Endothelial cell of umbilical vein (primary cell): ENCODE measurements around the gene EIF3A.

Experiments used
- CTCF ChIP-seq, 2 donors: IDR thresholded peaks; 1 replicate in 1 of 2; 2 replicates in 1 of 2; pipeline ENCODE4 v1.5.1; 2011; ENCODE audit warnings: low read length in 2 of 2, mild to moderate bottlenecking in 2 of 2, moderate library complexity in 2 of 2, control low read depth in 1 of 2, inconsistent platforms in 1 of 2, low read depth in 1 of 2; ENCODE audit not compliant: insufficient read depth in 1 of 2; ENCODE audit errors: extremely low read depth in 1 of 2
- MAX ChIP-seq: IDR thresholded peaks from 2 replicates; pipeline ENCODE4 v1.6.1; 2011; ENCODE audit not compliant: insufficient read depth, insufficient read length
- MYC ChIP-seq: IDR thresholded peaks from one replicate; pipeline ENCODE4 v1.6.1; 2011; ENCODE audit warnings: mild to moderate bottlenecking, low read depth, low read length
- POLR2A ChIP-seq: IDR thresholded peaks from 2 replicates; pipeline ENCODE4 v1.6.1; 2012; ENCODE audit warnings: low read depth, mild to moderate bottlenecking, control low read depth, low read length
- POLR2AphosphoS5 ChIP-seq: IDR thresholded peaks from 2 replicates; pipeline ENCODE4 v1.6.1; 2012; ENCODE audit warnings: low read depth, mild to moderate bottlenecking, control low read depth, low read length, moderate library complexity; ENCODE audit not compliant: insufficient read depth

- TF ChIP-seq CTCF (IDR thresholded peaks at IDR 0.05; ENCODE audit: extremely low read depth in 1 of 2, insufficient read depth in 1 of 2, low read depth in 1 of 2, low read length in 2 of 2) (no peak), POLR2A (no peak), MAX (no peak), POLR2AphosphoS5 (no peak), MYC (no peak)
These were observed 49.0 kb downstream of the EIF3A start for GRCh38 chr10:119031496-119032059.
